ENCODE data around the gene BCL2.

The BCL2 gene

GRCh38 chr18:63177259-63177658 lies 142.3 kb downstream of the BCL2 start:
- in situ Hi-C loops (cut with MboI; ENCODE audit: low sequenced_read_pairs, unreplicated experiment) = no loop called here
- no peak for DNase-seq (ENCODE audit: low spot score)
- no peak for TF ChIP-seq CTCF (IDR thresholded peaks at IDR 0.05; ENCODE audit: borderline replicate concordance, control extremely low read depth, extremely low read depth, insufficient read depth, missing control alignments)

- TF ChIP-seq CTCF (IDR thresholded peaks at IDR 0.05; ENCODE audit: borderline replicate concordance, control extremely low read depth, extremely low read depth, insufficient read depth, missing control alignments) = no peak
- in situ Hi-C loops (cut with MboI; ENCODE audit: low sequenced_read_pairs, unreplicated experiment) = no loop called here
- no peak for DNase-seq (ENCODE audit: low spot score)
Observed at GRCh38 chr18:63175264-63175663, 144.3 kb downstream of the BCL2 start.

GRCh38 chr18:63173983-63174382 lies 145.6 kb downstream of the BCL2 start:
- DNase-seq (ENCODE audit: low spot score) = no peak
- in situ Hi-C loops (cut with MboI; ENCODE audit: low sequenced_read_pairs, unreplicated experiment) = no loop called here
- no peak for TF ChIP-seq CTCF (IDR thresholded peaks at IDR 0.05; ENCODE audit: borderline replicate concordance, control extremely low read depth, extremely low read depth, insufficient read depth, missing control alignments)

GRCh38 chr18:63169853-63170252 lies 149.7 kb downstream of the BCL2 start:
- no peak for DNase-seq (ENCODE audit: low spot score)
- in situ Hi-C loops (cut with MboI; ENCODE audit: low sequenced_read_pairs, unreplicated experiment) = no loop called here
- no peak for TF ChIP-seq CTCF (IDR thresholded peaks at IDR 0.05; ENCODE audit: borderline replicate concordance, control extremely low read depth, extremely low read depth, insufficient read depth, missing control alignments)

GRCh38 chr18:63168287-63168686 lies 151.3 kb downstream of the BCL2 start:
- DNase-seq (ENCODE audit: low spot score) = no peak
- no peak for TF ChIP-seq CTCF (IDR thresholded peaks at IDR 0.05; ENCODE audit: borderline replicate concordance, control extremely low read depth, extremely low read depth, insufficient read depth, missing control alignments)
- in situ Hi-C loops (cut with MboI; ENCODE audit: low sequenced_read_pairs, unreplicated experiment) = no loop called here

- in situ Hi-C loops (cut with MboI; ENCODE audit: low sequenced_read_pairs, unreplicated experiment) = no loop called here
- TF ChIP-seq CTCF (IDR thresholded peaks at IDR 0.05; ENCODE audit: borderline replicate concordance, control extremely low read depth, extremely low read depth, insufficient read depth, missing control alignments) = no peak
- DNase-seq (ENCODE audit: low spot score) = no peak
Observed at GRCh38 chr18:63166142-63166541, 153.4 kb downstream of the BCL2 start.

- in situ Hi-C loops (cut with MboI; ENCODE audit: low sequenced_read_pairs, unreplicated experiment) = no loop called here
- no peak for TF ChIP-seq CTCF (IDR thresholded peaks at IDR 0.05; ENCODE audit: borderline replicate concordance, control extremely low read depth, extremely low read depth, insufficient read depth, missing control alignments)
- no peak for DNase-seq (ENCODE audit: low spot score)
Observed at GRCh38 chr18:63164396-63164795, 155.2 kb downstream of the BCL2 start.
